ENCODE measurements around the gene ELOB. TPM values are rescaled to one million over a fixed set of nuclear protein-coding genes. Genes with fewer than 3 reads are reported as not detected.
A peak's percentile ranks its signal among the peaks of the same experiment; 100 is the strongest.

ELOB gene
- total and polyA plus RNA-seq, 3 donors from 2014 or later, result 377 to 582 (median 381) TPM

- TF ChIP-seq CTCF (IDR thresholded peaks at IDR 0.05), result no peak
- no peak for TF ChIP-seq POLR2A (IDR thresholded peaks at IDR 0.05)
- WGBS, 2 donors, result 72 to 76% methylated on average over 17 to 18 of the region's 18 CpGs
- DNase-seq, result no peak
- Histone ChIP-seq H3K27me3 (no peaks in the 10 kb centered on the region), H3K27ac (no peak overlapping the region), H3K4me3 (no peak overlapping the region), H3K9me3 (no peaks in the 10 kb centered on the region), H3K4me1 (peaks cover 47% of the 10 kb centered on the region), H3K36me3 (ENCODE audit: low read depth, missing control alignments) (no peaks in the 10 kb centered on the region)
- intact Hi-C loops (cut with DNase I; ENCODE audit: low total_unique reads), result no loop called here
Measured at GRCh38 chr16:2771496-2772402, 5.3 kb downstream of the ELOB start.

- no peak overlapping the region for H3K27ac ChIP-seq
- no peaks in the 10 kb centered on the region for H3K36me3 ChIP-seq (ENCODE audit: low read depth, missing control alignments)
- 72 to 82% methylated on average over 12 to 32 of the region's 32 CpGs for WGBS, 2 donors
- H3K4me3 ChIP-seq, result no peak overlapping the region
- H3K9me3 ChIP-seq, result no peaks in the 10 kb centered on the region
- peaks cover 39% of the 10 kb centered on the region for H3K4me1 ChIP-seq
- no peaks in the 10 kb centered on the region for H3K27me3 ChIP-seq
- peak; percentile 55 for DNase-seq
- TF ChIP-seq POLR2A (IDR thresholded peaks at IDR 0.05), result no peak
- no peak for TF ChIP-seq CTCF (IDR thresholded peaks at IDR 0.05)
- intact Hi-C loops (cut with DNase I; ENCODE audit: low total_unique reads), result no loop called here
Measured at GRCh38 chr16:2770057-2770951, 6.8 kb downstream of the ELOB start.

GRCh38 chr16:2769675-2770056 lies 7.4 kb downstream of the ELOB start:
- H3K36me3 ChIP-seq (ENCODE audit: low read depth, missing control alignments), result no peaks in the 10 kb centered on the region
- H3K9me3 ChIP-seq, result no peaks in the 10 kb centered on the region
- WGBS, 2 donors, result 47 to 71% methylated on average over 14 of the region's 14 CpGs
- intact Hi-C loops (cut with DNase I; ENCODE audit: low total_unique reads), result no loop called here
- H3K4me3 ChIP-seq, result no peak overlapping the region
- peaks cover 39% of the 10 kb centered on the region for H3K4me1 ChIP-seq
- H3K27me3 ChIP-seq, result no peaks in the 10 kb centered on the region
- peak; percentile 83 for DNase-seq
- H3K27ac ChIP-seq, result peak overlapping the region; percentile 31 to 48
- TF ChIP-seq CTCF (IDR thresholded peaks at IDR 0.05) (no peak), POLR2A (IDR thresholded peaks at IDR 0.05) (no peak)

GRCh38 chr16:2769100-2769529 lies 8.0 kb downstream of the ELOB start:
- Histone ChIP-seq H3K36me3 (ENCODE audit: low read depth, missing control alignments) (no peaks in the 10 kb centered on the region), H3K4me1 (peaks cover 39% of the 10 kb centered on the region), H3K4me3 (no peak overlapping the region), H3K27ac (peak overlapping the region; percentile 31 to 48), H3K9me3 (no peaks in the 10 kb centered on the region), H3K27me3 (no peaks in the 10 kb centered on the region)
- TF ChIP-seq CTCF (IDR thresholded peaks at IDR 0.05) (no peak), POLR2A (IDR thresholded peaks at IDR 0.05) (no peak)
- DNase-seq, result no peak
- intact Hi-C loops (cut with DNase I; ENCODE audit: low total_unique reads), result no loop called here
- WGBS, 2 donors, result 68 to 73% methylated on average over 11 of the region's 11 CpGs

All from testis (tissue), 3 donors.